Activated CD4-positive, alpha-beta memory T cell treated with anti-CD3 and anti-CD28 coated beads for 36 hours (primary cell): ENCODE results near the gene BMERB1. TPM values are rescaled to one million over a fixed set of nuclear protein-coding genes. Genes with fewer than 3 reads are reported as not detected.
"Not testable (repeated sequence)": the region's sequence is repeated elsewhere in the genome, so short reads cannot be mapped to it uniquely, and the experiment has no call there.

Source experiments
- CTCF ChIA-PET: fragments of 350-600 bp; sonication (Branson Sonifier 250); formaldehyde crosslinking; loops from one replicate; lab custom pipeline; 2021; ENCODE audit warnings: antibody characterized with exemption, inconsistent platforms; lab: Charles Lee
- POLR2A ChIA-PET: fragments of 350-600 bp; sonication (Branson Sonifier 250); formaldehyde crosslinking; loops from one replicate; lab custom pipeline; 2021; ENCODE audit warnings: antibody characterized with exemption; lab: Charles Lee
- DNase-seq: peaks from one replicate; pipeline ENCODE4 v3.0.0-alpha.2; 2020
- H3K27ac Mint-ChIP-seq: one replicate; pipeline ENCODE4 v1.8.0; 2021; ENCODE audit warnings: mixed read lengths
- H3K27me3 Mint-ChIP-seq: one replicate; pipeline ENCODE4 v1.8.0; 2021; ENCODE audit warnings: mixed read lengths
- H3K36me3 Mint-ChIP-seq: one replicate; pipeline ENCODE4 v1.8.0; 2021; ENCODE audit warnings: mixed read lengths
- H3K4me1 Mint-ChIP-seq: one replicate; pipeline ENCODE4 v1.8.0; 2021; ENCODE audit warnings: low read depth, mixed read lengths
- H3K4me3 Mint-ChIP-seq: one replicate; pipeline ENCODE4 v1.8.0; 2021; ENCODE audit warnings: mild to moderate bottlenecking, mixed read lengths
- H3K9me3 Mint-ChIP-seq: one replicate; pipeline ENCODE4 v1.8.0; 2021; ENCODE audit warnings: mixed read lengths
- intact Hi-C: fragments of 100-400 bp; cut with micrococcal nuclease; formaldehyde crosslinking; loops from one replicate; pipeline ENCODE4 v1.15.1; 2023
- total RNA-seq, 2 experiments: library from RNA; stranded (reverse); gene quantifications; one replicate each; pipeline ENCODE4 v1.2.3, GENCODE V29; 2021

Gene BMERB1
- total RNA-seq, 2 experiments from 2014 or later: 7.1 to 7.7 TPM

DNA sequence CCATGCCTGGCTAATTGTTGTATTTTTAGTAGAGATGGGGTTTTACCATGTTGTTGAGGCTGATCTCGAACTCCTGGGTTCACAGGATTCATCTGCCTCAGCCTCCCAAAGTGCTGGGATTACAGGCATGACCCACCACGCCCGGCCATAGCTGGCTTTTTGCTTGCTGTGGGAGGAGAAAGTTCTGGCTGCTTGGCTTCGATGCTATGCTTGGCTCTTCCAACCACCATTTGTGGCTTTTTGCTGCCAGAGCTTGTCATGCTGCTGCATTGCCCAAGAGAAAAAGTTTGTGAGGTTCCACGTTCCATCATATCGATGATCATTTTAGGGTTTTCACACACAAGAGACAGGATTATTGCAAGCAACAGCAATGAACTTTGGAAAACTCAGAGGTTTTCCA, 16.2 kb downstream of the BMERB1 start:
- Mint-ChIP-seq H3K9me3 (peaks cover 2% of the 10 kb centered on the region), H3K27ac (no peak overlapping the region), H3K4me3 (no peak overlapping the region), H3K4me1 (no peaks in the 10 kb centered on the region), H3K36me3 (no peaks in the 10 kb centered on the region), H3K27me3 (no peaks in the 10 kb centered on the region)
- POLR2A ChIA-PET: no interaction called here
- CTCF ChIA-PET: no interaction called here
- DNase-seq: no peak
- intact Hi-C loops: no loop called here

DNA sequence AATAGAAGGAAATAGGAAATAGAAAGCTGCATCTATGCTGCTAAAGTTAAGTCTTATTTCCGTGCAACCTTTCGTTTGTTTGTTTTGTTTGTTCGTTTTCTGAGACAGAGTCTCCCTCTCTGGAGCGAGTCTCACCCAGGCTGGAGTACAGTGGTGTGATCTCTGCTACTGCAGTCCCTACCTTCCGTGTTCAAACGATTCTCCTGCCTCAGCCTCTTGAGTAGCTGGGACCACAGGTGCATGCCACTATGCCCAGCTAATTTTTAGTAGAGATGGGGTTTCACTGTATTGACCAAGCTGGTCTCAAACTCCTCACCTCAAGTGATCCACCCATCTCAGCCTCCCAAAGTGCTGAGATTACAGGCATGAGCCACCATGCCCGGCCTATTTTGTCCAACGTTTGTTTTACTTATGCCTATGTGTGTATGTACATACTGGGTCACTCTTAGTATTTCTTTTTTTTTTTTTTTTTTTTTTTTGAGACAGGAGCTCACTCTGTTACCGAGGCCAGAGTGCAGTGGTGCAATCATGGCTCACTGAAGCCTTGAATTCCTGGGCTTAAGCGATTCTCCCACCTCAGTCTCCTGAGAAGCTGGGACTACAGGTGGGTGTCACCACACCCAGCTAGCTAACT, 16.8 kb downstream of the BMERB1 start:
- Mint-ChIP-seq H3K27me3 (no peaks in the 10 kb centered on the region), H3K4me1 (no peaks in the 10 kb centered on the region), H3K27ac (no peak overlapping the region), H3K4me3 (no peak overlapping the region), H3K9me3 (no peaks in the 10 kb centered on the region), H3K36me3 (no peaks in the 10 kb centered on the region)
- ChIA-PET POLR2A (no interaction called here), CTCF (no interaction called here)
- intact Hi-C loops: no loop called here
- no peak for DNase-seq

DNA sequence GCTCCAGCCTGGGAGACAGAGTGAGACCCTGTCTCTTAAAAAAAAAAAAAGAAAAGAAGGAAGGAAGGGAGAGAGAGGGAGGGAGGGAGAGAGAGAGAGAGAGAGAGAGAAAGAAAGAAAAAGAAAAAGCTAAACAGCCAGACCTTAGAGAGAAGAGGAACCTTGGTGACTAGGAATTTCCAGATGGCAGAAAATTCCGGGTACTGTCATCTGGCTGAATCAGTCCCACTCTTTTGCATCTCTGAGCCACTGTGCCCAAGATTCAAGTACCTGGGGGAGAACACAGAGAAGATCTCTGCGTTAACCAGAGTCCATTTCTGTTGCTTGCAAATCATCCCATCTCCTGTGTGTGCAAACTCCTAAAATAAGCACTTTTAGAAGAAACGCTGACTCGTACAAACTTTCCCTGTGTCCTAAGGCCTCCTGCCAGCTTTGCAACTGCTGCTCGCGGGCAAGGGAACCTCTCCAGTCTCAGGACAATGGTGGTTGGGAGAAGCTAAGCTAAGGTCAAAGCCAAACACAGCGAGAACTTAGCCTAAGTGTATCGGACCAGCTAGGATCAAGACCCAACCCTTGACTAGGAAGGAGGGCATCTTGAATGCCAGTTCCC, 18.0 kb downstream of the BMERB1 start:
- intact Hi-C loops: no loop called here
- no peak overlapping the region for H3K27ac Mint-ChIP-seq
- H3K36me3 Mint-ChIP-seq: no peaks in the 10 kb centered on the region
- H3K27me3 Mint-ChIP-seq: no peaks in the 10 kb centered on the region
- POLR2A ChIA-PET: no interaction called here
- H3K4me1 Mint-ChIP-seq: no peaks in the 10 kb centered on the region
- DNase-seq: no peak
- no peak overlapping the region for H3K4me3 Mint-ChIP-seq
- no peaks in the 10 kb centered on the region for H3K9me3 Mint-ChIP-seq
- CTCF ChIA-PET: no interaction called here

DNA sequence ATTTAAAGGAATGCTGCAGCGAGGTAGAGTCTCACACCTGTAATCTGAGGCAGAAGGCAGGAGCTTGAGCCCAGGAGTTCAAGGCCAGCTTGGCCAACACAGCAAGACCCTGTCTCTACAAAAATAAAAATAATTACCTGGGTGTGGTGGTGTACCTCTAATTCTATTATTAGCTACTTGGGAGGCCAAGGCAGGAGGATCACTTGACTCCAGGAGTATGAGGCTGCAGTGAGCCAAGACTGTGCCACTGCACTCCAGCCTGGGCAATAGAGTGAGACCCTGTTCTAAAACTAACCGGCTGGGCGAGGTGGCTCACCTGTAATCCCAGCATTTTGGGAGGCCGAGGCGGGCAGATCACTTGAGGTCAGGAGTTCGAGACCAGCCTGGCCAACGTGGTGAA, 18.9 kb downstream of the BMERB1 start:
- DNase-seq, H3K36me3 Mint-ChIP-seq, CTCF ChIA-PET, intact Hi-C loops, H3K27ac Mint-ChIP-seq, H3K9me3 Mint-ChIP-seq, H3K4me3 Mint-ChIP-seq, POLR2A ChIA-PET, H3K27me3 Mint-ChIP-seq, H3K4me1 Mint-ChIP-seq: not testable (repeated sequence)

DNA sequence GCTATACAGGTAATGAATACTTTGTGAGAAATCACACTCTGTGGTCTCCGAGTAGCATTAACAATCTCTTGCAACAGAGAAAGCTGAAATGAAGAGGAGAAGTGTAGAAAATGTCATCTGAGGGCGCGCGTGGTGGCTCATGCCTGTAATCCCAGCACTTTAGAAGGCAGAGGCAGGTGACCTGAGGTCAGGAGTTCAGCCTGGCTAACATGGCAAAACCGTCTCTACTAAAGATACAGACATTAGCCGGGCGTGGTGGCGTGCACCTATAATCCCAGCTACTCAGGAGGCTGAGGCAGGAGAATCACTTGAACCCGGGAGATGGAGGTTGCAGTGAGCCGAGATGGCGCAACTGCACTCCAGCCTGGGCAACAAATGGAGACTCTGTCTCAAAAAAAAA, 20.5 kb downstream of the BMERB1 start:
- H3K36me3 Mint-ChIP-seq, H3K9me3 Mint-ChIP-seq, CTCF ChIA-PET, H3K27ac Mint-ChIP-seq, DNase-seq, H3K27me3 Mint-ChIP-seq, intact Hi-C loops, H3K4me1 Mint-ChIP-seq, POLR2A ChIA-PET, H3K4me3 Mint-ChIP-seq: not testable (repeated sequence)

DNA sequence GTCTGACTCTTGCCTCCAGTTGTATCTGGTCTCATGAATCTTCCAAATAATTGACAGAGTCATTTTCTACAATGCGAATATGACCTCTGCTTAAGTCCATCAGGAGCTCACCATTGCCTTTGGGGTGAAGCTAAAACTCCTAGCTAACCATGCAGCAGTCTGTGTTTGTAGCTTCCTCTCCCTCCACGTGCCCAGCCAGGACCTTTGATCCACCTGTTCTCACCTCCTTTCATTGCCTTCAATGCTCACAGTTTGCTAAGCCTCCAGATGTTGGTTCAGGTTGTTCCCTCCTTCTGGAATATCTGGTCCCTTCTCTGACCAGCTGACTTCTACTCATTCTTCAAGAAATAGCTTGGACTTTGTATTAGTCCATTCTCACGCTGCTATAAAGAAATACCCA, 23.0 kb downstream of the BMERB1 start:
- CTCF ChIA-PET: interaction anchor here (1.2 kb wide), 1 partner anchor 30 kb away, joined by 3 read pairs; no protein-coding TSS in a partner anchor
- intact Hi-C loops: no loop called here
- no peak overlapping the region for H3K27ac Mint-ChIP-seq
- H3K9me3 Mint-ChIP-seq: no peaks in the 10 kb centered on the region
- POLR2A ChIA-PET: no interaction called here
- peaks cover under 1% of the 10 kb centered on the region for H3K4me1 Mint-ChIP-seq
- no peaks in the 10 kb centered on the region for H3K27me3 Mint-ChIP-seq
- DNase-seq: no peak
- no peaks in the 10 kb centered on the region for H3K36me3 Mint-ChIP-seq
- H3K4me3 Mint-ChIP-seq: no peak overlapping the region

DNA sequence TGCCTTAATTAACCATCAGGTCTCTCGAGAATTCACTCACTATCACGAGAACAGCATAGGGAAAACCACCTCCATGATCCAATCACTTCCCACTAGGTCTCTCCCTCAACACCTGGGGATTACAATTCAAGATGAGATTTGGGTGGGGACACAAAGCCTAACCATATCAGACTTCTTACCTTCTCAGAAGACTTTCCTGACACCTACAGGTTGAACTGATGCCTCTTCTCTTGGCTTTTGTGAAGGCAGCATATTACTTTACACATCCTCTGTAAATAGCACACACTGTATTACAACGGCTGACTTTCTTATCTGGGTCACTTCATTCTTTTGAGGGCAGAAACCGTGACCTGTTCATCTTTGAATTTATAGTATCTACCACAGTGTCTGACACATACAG, 23.6 kb downstream of the BMERB1 start:
- H3K36me3 Mint-ChIP-seq: no peaks in the 10 kb centered on the region
- CTCF ChIA-PET: no interaction called here
- peaks cover 2% of the 10 kb centered on the region for H3K4me1 Mint-ChIP-seq

DNA sequence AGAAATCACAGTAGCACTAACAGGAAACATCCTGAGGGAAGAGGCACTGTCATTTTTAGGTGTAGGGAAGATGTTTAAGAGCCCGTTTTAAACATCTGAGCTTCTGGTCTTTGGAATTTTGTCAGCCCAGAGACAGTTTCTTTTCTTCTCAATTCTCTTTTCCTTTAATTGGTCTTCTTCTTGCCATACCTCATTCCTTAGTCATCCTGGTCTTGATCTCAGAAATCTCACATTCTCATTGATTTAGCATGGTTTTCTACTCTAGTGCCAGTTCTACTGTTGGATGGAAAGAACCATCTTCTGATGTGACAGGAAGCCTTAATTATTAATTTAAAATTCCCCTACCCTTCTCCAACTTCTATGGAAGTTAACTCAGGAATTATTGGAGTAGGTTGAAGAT, 25.4 kb downstream of the BMERB1 start:
- Mint-ChIP-seq H3K27me3 (no peaks in the 10 kb centered on the region), H3K4me1 (peaks cover 2% of the 10 kb centered on the region), H3K4me3 (no peak overlapping the region), H3K9me3 (no peaks in the 10 kb centered on the region), H3K27ac (no peak overlapping the region), H3K36me3 (no peaks in the 10 kb centered on the region)
- intact Hi-C loops: no loop called here
- ChIA-PET CTCF (no interaction called here), POLR2A (no interaction called here)
- no peak for DNase-seq

More for the DNA sequence above, 23.6 kb downstream of the BMERB1 start:
- intact Hi-C loops: no loop called here
- Mint-ChIP-seq H3K4me3 (no peak overlapping the region), H3K27me3 (no peaks in the 10 kb centered on the region), H3K27ac (no peak overlapping the region), H3K9me3 (no peaks in the 10 kb centered on the region)
- DNase-seq: no peak
- POLR2A ChIA-PET: no interaction called here

DNA sequence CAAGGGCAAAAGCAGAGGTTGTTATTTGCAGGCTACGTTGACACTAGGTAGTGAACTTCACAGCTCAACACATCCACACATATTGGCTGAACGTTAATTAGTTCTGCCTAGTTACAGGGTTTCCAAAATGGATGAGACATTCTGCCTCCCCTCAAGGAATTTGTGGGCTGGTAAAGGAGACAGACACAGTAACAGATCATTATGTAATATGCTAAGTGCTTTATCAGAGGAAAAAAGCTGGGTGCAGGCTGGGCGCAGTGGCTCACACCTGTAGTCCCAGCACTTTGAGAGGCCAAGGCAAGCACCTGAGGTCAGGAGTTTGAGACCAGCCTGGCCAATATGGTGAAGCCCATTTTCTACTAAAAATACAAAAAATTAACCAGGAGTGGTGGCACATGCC, 26.2 kb downstream of the BMERB1 start:
- Mint-ChIP-seq H3K27ac (no peak overlapping the region), H3K4me1 (peaks cover 2% of the 10 kb centered on the region), H3K9me3 (no peaks in the 10 kb centered on the region), H3K36me3 (no peaks in the 10 kb centered on the region), H3K4me3 (no peak overlapping the region), H3K27me3 (no peaks in the 10 kb centered on the region)
- CTCF ChIA-PET: no interaction called here
- POLR2A ChIA-PET: no interaction called here
- DNase-seq: no peak
- intact Hi-C loops: no loop called here

DNA sequence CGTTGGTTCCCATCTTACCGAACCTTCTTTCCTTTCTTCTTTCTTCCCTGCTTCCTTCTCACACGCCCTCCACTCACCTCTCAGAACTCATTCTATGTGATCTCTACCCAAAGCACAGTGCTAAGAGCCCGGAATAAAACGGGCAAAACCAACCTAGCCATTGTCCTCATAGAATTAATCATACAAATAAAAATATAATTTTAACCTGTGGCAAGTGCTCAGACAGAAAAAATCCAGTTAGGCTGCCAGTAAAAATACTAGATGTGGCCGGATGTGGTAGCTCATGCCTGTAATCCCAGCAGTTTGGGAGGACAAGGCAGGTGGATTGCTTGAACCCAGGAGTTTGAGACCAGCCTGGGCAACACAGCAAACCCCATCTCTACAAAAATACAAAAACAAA, 27.0 kb downstream of the BMERB1 start:
- POLR2A ChIA-PET: no interaction called here
- H3K27me3 Mint-ChIP-seq: no peaks in the 10 kb centered on the region
- no peak overlapping the region for H3K27ac Mint-ChIP-seq
- H3K4me1 Mint-ChIP-seq: peaks cover 2% of the 10 kb centered on the region
- intact Hi-C loops: no loop called here
- H3K36me3 Mint-ChIP-seq: no peaks in the 10 kb centered on the region
- no peak overlapping the region for H3K4me3 Mint-ChIP-seq
- H3K9me3 Mint-ChIP-seq: no peaks in the 10 kb centered on the region
- CTCF ChIA-PET: no interaction called here
- DNase-seq: no peak

DNA sequence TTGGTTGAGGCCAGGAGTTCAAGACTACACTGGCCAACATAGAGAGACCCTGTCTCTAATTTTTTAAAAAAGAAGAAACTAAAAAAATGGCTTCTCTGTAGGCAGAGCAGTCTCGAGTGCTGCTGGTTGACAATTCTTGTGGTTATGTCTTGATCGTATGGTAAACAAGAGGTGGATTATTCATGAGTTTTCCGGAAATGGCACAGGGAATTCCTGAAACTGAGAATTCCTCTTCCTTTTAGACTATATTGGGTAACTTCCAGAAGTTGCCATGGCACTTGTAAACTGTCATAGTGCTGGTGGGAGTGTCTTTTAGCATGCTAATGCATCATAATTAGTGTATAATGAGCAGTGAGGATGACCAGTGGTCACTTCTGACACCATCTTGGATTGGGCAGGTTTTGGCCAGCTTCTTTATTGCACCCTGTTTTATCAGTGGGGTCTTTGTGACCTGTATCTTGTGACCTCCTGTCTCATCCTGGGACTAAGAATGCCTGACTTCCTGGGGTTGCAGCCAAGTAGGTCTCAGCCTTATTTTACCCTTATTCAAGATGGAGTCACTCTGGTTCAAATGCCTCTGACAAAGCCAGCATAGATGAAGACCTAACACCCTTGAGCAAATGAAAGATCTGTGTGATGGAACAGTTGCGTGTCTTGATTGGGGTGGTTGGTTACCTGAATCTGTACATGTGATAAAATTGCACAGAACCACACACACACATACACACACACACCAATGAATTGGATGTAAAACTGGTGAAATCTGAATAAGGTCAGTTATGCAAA, 30.2 kb downstream of the BMERB1 start:
- Mint-ChIP-seq H3K27me3 (no peaks in the 10 kb centered on the region), H3K4me1 (peaks cover 2% of the 10 kb centered on the region), H3K36me3 (no peaks in the 10 kb centered on the region), H3K27ac (no peak overlapping the region), H3K9me3 (peaks cover 4% of the 10 kb centered on the region), H3K4me3 (no peak overlapping the region)
- no peak for DNase-seq
- POLR2A ChIA-PET: no interaction called here
- intact Hi-C loops: no loop called here
- CTCF ChIA-PET: no interaction called here

DNA sequence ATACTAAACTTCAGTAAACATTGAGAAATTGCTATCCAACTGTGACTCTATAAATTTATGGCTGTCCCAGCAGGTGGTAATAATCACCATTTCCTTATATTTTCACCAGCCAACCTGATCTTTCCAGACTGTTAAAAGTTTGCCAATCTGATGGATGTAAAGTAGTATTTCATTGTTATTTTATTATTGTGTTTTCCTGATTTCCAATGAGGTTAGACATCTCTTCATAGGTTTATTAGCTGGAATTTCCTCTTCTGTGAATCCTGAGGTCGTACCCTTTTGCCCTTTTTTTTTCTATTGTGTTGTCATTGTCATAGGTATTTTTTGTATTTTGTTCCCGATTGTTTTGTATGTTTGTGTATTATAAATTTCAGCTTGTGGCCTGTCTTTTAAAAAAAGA, 31.7 kb downstream of the BMERB1 start:
- Mint-ChIP-seq H3K27me3 (no peaks in the 10 kb centered on the region), H3K27ac (no peak overlapping the region), H3K4me1 (peaks cover 2% of the 10 kb centered on the region), H3K4me3 (no peak overlapping the region), H3K9me3 (peaks cover 4% of the 10 kb centered on the region), H3K36me3 (no peaks in the 10 kb centered on the region)
- CTCF ChIA-PET: no interaction called here
- DNase-seq: no peak
- POLR2A ChIA-PET: no interaction called here
- intact Hi-C loops: no loop called here
